Activated T-cell treated with anti-CD3 and anti-CD28 coated beads, Interleukin-2, amount 50 U/mL, for 24 hours (primary cell): ENCODE data around the gene FABP2.
"Not testable (repeated sequence)": the region's sequence is repeated elsewhere in the genome, so short reads cannot be mapped to it uniquely, and the experiment has no call there.

Experiments used
- DNase-seq: peaks from one replicate; pipeline ENCODE4 v3.0.0-alpha.2; 2020
- H3K27ac Mint-ChIP-seq: 2 replicates; pipeline ENCODE4 v1.8.0; 2020; ENCODE audit warnings: mild to moderate bottlenecking, mixed read lengths
- H3K27me3 Mint-ChIP-seq: 2 replicates; pipeline ENCODE4 v1.8.0; 2020; ENCODE audit warnings: mixed read lengths
- H3K36me3 Mint-ChIP-seq: 2 replicates; pipeline ENCODE4 v1.8.0; 2020; ENCODE audit warnings: low read depth, mixed read lengths
- H3K4me1 Mint-ChIP-seq: 2 replicates; pipeline ENCODE4 v1.8.0; 2020; ENCODE audit warnings: low read depth, mixed read lengths
- H3K4me3 Mint-ChIP-seq: 2 replicates; pipeline ENCODE4 v1.8.0; 2020; ENCODE audit warnings: mild to moderate bottlenecking, moderate library complexity, mixed read lengths
- H3K9me3 Mint-ChIP-seq: 2 replicates; pipeline ENCODE4 v1.8.0; 2020; ENCODE audit warnings: mixed read lengths

FABP2 gene

DNA sequence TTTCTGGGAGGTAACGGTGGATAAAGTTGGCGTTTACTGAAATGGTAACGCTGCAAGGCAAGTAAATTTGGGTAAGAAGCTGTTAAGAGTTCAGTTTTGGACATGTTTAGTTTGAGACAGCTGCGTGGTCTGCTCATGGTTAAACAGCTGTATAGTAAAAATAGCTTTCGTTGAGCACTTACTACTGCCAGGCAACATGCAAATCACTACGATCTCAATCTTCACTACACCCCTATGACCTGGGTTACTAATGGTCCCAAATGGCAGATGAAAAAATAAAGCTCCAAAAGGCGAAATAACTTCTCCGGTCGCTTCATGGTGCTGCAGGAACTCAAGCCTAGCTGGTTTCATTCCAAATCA, 22.2 kb downstream of the FABP2 start:
- DNase-seq = no peak
- H3K27me3 Mint-ChIP-seq = peaks cover 3% of the 10 kb centered on the region
- peaks cover 29% of the 10 kb centered on the region for H3K4me1 Mint-ChIP-seq
- H3K4me3 Mint-ChIP-seq = peak overlapping the region; percentile 98
- H3K36me3 Mint-ChIP-seq = peaks cover 50% of the 10 kb centered on the region
- no peaks in the 10 kb centered on the region for H3K9me3 Mint-ChIP-seq
- H3K27ac Mint-ChIP-seq = peak overlapping the region; percentile 98

GRCh38 chr4:119299260-119299671, 22.7 kb downstream of the FABP2 start:
- DNase-seq = no peak
- H3K27ac Mint-ChIP-seq = peak overlapping the region; percentile 98
- H3K9me3 Mint-ChIP-seq = no peaks in the 10 kb centered on the region
- peaks cover 50% of the 10 kb centered on the region for H3K36me3 Mint-ChIP-seq
- H3K27me3 Mint-ChIP-seq = peaks cover 3% of the 10 kb centered on the region
- H3K4me1 Mint-ChIP-seq = peaks cover 29% of the 10 kb centered on the region
- peak overlapping the region; percentile 98 for H3K4me3 Mint-ChIP-seq

DNA sequence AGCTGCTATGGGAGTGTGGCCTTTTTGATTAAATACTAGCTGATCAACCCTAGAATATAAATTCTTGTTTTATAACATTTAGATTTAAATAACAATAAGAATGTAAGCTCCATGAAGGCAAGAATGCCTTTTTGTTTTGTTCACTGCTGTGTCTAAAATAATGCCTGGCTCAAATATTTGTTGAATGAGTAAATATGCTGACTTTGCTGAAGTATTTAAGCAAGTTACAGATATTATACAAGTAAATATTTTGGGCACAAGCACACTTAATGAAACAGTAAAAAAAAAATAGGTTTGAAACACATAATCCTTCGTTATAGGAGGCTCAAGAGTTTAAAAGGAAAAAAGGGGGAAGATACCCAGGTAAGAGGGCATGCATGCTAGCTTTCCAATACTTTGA, 24.1 kb downstream of the FABP2 start:
- H3K4me1 Mint-ChIP-seq = peaks cover 29% of the 10 kb centered on the region
- peak overlapping the region; percentile 98 for H3K4me3 Mint-ChIP-seq
- no peaks in the 10 kb centered on the region for H3K9me3 Mint-ChIP-seq
- peaks cover 58% of the 10 kb centered on the region for H3K36me3 Mint-ChIP-seq
- H3K27me3 Mint-ChIP-seq = no peaks in the 10 kb centered on the region
- H3K27ac Mint-ChIP-seq = peak overlapping the region; percentile 44
- no peak for DNase-seq

- peaks cover 66% of the 10 kb centered on the region for H3K36me3 Mint-ChIP-seq
- DNase-seq = no peak
- H3K27me3 Mint-ChIP-seq = no peaks in the 10 kb centered on the region
- H3K4me3 Mint-ChIP-seq = no peak overlapping the region
- no peaks in the 10 kb centered on the region for H3K9me3 Mint-ChIP-seq
- peaks cover 27% of the 10 kb centered on the region for H3K4me1 Mint-ChIP-seq
- H3K27ac Mint-ChIP-seq = peak overlapping the region; percentile 6
Measured at GRCh38 chr4:119296356-119296755, 25.6 kb downstream of the FABP2 start.

GRCh38 chr4:119290598-119290997, 31.3 kb downstream of the FABP2 start:
- peaks cover 3% of the 10 kb centered on the region for H3K4me1 Mint-ChIP-seq
- no peaks in the 10 kb centered on the region for H3K27me3 Mint-ChIP-seq
- no peak overlapping the region for H3K27ac Mint-ChIP-seq
- H3K9me3 Mint-ChIP-seq = no peaks in the 10 kb centered on the region
- peaks cover 19% of the 10 kb centered on the region for H3K36me3 Mint-ChIP-seq
- H3K4me3 Mint-ChIP-seq = no peak overlapping the region
- no peak for DNase-seq

DNA sequence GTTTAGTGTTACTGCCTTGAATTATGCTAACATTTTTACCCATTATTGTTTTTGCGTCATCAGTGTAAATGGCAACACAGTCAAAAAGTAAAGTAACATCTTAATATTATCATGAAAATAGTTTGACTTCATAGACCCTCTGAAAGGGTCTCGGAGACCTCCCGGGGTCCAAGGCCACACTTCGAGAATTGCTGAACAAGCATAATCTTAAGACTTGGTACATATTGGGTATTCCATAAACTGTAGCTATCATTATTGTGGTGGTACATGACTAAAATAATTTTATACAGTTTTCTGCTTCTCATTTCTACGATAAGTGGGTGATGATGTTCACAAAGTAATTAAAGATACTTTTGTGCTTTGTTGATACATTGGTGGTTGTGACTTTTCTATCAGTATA, 32.6 kb downstream of the FABP2 start:
- DNase-seq = no peak
- Mint-ChIP-seq H3K27ac (no peak overlapping the region), H3K4me1 (peaks cover 11% of the 10 kb centered on the region), H3K9me3 (no peaks in the 10 kb centered on the region), H3K27me3 (no peaks in the 10 kb centered on the region), H3K4me3 (no peak overlapping the region), H3K36me3 (peaks cover 19% of the 10 kb centered on the region)

DNA sequence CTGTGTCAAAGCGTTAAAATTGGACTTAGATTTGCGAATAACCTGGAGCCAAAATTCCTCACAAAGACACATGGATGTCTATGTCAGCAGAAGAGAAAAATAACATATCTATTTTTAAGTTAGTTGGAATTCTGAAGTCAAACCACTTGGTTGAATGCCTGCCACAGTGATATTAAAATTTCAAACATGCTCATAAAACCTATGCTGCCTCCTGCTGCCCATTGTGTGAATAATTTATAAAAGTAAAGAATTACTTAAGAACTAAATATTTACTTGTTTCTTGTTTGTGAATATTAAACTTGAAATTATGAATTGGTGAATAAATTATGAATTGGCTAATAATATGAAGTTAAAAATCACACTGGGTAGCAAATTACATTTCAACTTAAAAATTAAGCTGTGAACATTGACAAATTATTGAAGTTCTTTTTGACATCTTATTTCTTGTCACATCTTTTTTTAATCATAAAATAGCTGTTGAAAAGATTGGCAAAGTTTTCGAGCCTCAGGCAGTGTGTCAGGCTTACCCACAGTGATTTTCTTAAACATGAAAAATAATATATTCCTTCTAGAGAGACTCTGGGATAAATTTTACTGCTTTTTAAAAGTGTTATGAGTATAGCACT, 35.4 kb downstream of the FABP2 start:
- H3K27me3 Mint-ChIP-seq = no peaks in the 10 kb centered on the region
- DNase-seq = no peak
- H3K4me3 Mint-ChIP-seq = no peak overlapping the region
- H3K9me3 Mint-ChIP-seq = no peaks in the 10 kb centered on the region
- H3K27ac Mint-ChIP-seq = no peak overlapping the region
- peaks cover 21% of the 10 kb centered on the region for H3K4me1 Mint-ChIP-seq
- peaks cover 3% of the 10 kb centered on the region for H3K36me3 Mint-ChIP-seq

GRCh38 chr4:119284876-119285780, 36.8 kb downstream of the FABP2 start:
- peaks cover 10% of the 10 kb centered on the region for H3K36me3 Mint-ChIP-seq
- H3K4me3 Mint-ChIP-seq = peak overlapping the region; percentile 25
- DNase-seq = no peak
- no peaks in the 10 kb centered on the region for H3K9me3 Mint-ChIP-seq
- peaks cover 32% of the 10 kb centered on the region for H3K4me1 Mint-ChIP-seq
- H3K27ac Mint-ChIP-seq = peak overlapping the region; percentile 24
- no peaks in the 10 kb centered on the region for H3K27me3 Mint-ChIP-seq

DNA sequence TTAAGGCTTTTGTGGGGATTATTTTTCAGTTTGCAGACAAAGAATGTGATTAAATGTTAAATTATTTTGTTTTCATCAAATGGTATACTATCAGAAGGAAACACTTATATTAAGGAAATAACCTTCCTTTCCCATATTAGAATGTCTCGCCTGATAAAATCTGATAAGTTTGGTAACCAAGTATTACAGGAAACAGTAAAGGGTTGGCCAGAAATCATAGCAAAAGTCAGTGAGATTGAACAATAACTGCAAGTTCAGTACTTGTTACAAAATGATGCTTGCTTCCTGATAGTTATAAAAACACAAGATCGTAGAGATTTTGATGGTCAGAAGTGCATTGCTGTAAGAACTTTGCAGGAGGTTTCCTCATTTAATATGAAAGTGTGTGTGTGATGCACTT, 40.5 kb downstream of the FABP2 start:
- H3K4me1 Mint-ChIP-seq = peaks cover 36% of the 10 kb centered on the region
- H3K4me3 Mint-ChIP-seq = no peak overlapping the region
- H3K27ac Mint-ChIP-seq = no peak overlapping the region
- no peaks in the 10 kb centered on the region for H3K9me3 Mint-ChIP-seq
- H3K36me3 Mint-ChIP-seq = peaks cover 13% of the 10 kb centered on the region
- no peaks in the 10 kb centered on the region for H3K27me3 Mint-ChIP-seq
- DNase-seq = no peak

- H3K27me3 Mint-ChIP-seq, H3K27ac Mint-ChIP-seq, H3K9me3 Mint-ChIP-seq, DNase-seq, H3K4me3 Mint-ChIP-seq: not testable (repeated sequence)
- H3K4me1 Mint-ChIP-seq = peaks cover 28% of the 10 kb centered on the region
- H3K36me3 Mint-ChIP-seq = peaks cover 16% of the 10 kb centered on the region
Measured at GRCh38 chr4:119279945-119280344, 42.0 kb downstream of the FABP2 start.

GRCh38 chr4:119279541-119279940, 42.4 kb downstream of the FABP2 start:
- not testable (repeated sequence) for DNase-seq, H3K9me3 Mint-ChIP-seq, H3K27me3 Mint-ChIP-seq, H3K4me3 Mint-ChIP-seq, H3K27ac Mint-ChIP-seq
- Mint-ChIP-seq H3K36me3 (peaks cover 16% of the 10 kb centered on the region), H3K4me1 (peaks cover 25% of the 10 kb centered on the region)

GRCh38 chr4:119271361-119272085, 50.4 kb downstream of the FABP2 start:
- no peaks in the 10 kb centered on the region for H3K9me3 Mint-ChIP-seq
- H3K27ac Mint-ChIP-seq = no peak overlapping the region
- DNase-seq = no peak
- H3K4me3 Mint-ChIP-seq = no peak overlapping the region
- H3K27me3 Mint-ChIP-seq = no peaks in the 10 kb centered on the region
- H3K4me1 Mint-ChIP-seq = peaks cover 2% of the 10 kb centered on the region
- peaks cover 63% of the 10 kb centered on the region for H3K36me3 Mint-ChIP-seq

- H3K4me1 Mint-ChIP-seq = peaks cover 23% of the 10 kb centered on the region
- no peaks in the 10 kb centered on the region for H3K27me3 Mint-ChIP-seq
- no peak overlapping the region for H3K27ac Mint-ChIP-seq
- no peak overlapping the region for H3K4me3 Mint-ChIP-seq
- H3K36me3 Mint-ChIP-seq = peaks cover 86% of the 10 kb centered on the region
- no peak for DNase-seq
- H3K9me3 Mint-ChIP-seq = peaks cover 5% of the 10 kb centered on the region
Measured at GRCh38 chr4:119268466-119268865, 53.5 kb downstream of the FABP2 start.
